ENCODE results near the gene SH3BGR.
"Not testable (repeated sequence)": the region's sequence is repeated elsewhere in the genome, so short reads cannot be mapped to it uniquely, and the experiment has no call there.

Gene SH3BGR

DNA sequence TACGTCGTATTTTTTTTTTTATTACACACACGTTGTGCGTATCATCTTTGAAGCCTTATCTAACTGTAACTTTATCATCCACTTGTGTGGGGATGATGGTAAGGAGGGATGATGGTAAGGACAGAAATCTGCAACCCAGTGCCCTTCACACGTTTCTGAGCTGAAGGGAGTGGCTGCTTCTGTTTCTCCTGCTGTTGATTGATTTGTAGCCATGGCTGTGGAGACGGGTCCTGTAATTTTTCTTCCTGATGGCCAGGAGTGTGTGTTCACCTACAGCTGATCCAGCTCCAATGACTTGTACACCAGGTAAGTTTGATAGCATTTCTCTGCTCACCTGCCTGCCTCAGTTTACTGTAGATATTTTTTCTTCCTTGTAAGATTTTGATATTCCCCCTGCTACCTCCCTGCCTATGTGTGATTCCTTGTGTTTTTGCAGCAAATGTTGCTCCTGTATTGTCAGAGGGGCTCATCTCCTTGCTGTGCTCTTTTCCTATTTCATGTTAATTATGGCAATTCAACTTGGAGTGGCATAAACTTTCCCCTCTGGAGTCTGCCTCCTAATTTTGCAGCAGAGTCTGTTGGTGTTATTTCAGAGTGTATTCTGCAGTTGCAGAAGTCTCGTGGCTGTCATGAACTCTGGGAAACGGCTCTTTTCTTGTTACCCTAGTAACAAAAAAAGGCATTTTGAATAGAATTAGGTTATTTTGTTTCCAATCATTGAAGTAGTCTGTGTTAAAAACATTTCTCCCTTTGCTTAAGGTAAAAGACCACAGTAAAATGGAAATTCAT, 64.1 kb downstream of the SH3BGR start:
- DNase-seq (ENCODE audit: low spot score): no peak

DNA sequence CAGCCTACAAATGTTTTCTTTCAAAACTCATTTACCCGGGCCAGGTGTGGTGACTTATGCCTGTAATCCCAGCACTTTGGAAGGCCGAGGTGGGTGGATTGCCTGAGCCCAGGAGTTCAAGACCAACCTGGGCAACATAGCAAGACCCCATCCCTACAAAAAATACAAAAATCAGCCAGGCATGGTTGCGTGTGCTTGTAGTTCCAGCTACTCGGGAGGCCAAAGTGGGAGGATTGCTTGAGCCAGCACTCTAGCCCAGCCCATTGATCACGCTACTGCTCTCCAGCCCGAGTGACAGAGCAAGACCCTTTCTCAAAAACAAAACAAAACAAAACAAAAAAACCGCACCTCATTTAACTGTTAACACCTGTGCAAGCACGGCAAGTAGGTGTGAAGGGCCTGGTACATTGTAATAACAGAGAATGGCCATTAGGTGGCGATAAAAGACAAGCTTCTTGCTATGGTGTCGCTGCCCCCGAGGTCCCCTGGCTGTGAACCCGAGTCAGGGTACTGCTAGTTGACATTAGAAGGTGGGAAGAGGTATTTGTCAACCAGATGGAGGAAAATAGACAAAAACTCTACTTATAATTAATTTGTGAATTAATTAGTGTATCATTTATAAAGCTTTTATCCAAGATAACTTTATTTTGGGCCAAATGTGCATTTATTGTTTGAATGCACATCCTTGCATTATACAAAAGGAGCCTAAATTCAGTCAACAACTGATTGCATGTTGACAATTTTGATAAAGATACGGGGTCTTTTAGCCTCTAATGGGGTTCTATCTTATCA, 66.5 kb downstream of the SH3BGR start:
- peak; percentile 63 for DNase-seq (ENCODE audit: low spot score)

DNA sequence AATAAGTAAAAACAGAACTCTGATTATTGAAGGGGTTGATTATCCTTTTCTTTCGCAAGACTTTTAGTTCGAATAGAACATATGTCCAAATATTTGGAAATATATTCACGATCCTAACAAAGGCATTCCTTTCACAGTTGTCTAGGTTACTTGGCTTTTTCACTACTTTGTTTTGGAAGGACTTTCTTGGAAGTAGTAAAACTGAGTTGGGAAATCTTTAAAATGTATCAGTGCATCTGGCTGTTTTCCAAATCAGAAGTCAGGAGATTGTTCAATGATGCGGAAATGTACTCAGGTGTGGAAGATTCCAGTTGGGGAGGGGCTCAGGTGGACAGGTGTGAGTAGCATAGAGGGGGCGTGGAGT, 67.1 kb downstream of the SH3BGR start:
- DNase-seq (ENCODE audit: low spot score): no peak

DNA sequence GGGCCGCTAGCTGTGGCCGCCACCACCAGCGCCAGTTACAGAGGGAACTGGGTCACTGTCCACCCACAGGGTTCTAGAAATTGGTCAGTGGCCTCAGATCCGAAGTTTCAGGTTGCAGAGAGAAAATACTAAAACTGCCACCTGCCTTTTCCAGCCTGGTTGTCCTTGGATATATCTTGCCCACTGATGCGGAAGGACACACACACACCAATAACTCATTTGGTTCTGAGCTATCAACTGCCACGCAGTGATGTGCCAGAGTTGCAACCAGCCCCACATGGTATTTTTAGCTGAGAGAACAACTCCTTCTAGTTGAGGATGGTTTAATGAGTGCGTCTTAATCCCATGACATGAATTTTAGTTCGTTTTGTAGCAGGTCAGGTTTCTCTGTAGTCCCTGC, 68.1 kb downstream of the SH3BGR start:
- DNase-seq (ENCODE audit: low spot score): no peak

DNA sequence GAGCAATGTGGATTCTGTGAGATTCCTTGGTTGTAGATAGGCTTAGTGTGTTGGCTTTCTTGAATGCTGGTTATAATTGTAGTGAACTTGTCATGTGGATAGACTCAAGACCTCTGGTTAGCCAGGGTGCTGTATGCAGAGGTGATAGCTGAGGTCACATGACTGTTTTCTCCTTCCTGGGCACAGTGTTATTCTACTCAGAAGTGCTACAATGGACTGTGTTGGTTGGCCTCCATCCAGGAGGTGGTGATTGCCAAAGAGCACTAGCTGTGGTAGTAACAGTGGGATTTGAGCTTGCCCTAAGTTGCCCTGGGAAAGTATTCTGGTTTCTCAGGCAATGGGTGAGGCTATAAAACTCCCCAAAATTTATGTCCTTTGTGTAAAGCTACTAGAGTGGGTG, 71.6 kb downstream of the SH3BGR start:
- no peak for DNase-seq (ENCODE audit: low spot score)

DNA sequence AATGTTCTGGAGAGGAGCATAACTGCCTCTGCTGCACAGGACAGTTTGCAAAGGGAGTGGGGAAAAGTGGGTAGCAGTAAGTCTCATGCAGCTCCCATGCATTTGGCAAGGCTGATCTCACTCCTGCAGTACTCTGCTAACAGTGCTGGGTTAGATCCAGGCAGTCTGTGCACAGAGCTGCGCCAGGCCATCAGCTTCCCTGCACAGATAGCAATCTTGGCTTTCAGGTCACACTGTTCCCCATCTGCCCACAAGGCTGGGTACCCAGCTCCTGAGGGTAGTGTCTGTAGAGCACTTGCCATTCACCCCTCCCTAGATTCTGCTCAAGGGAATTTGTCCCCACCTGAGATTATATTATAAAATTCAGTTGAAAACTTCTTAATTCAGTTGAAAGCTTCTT, 72.1 kb downstream of the SH3BGR start:
- no peak for DNase-seq (ENCODE audit: low spot score)

- no peak for DNase-seq (ENCODE audit: low spot score)
These were observed 73.4 kb downstream of the SH3BGR start for GRCh38 chr21:39525129-39525528.

GRCh38 chr21:39525601-39526000, 73.8 kb downstream of the SH3BGR start:
- no peak for DNase-seq (ENCODE audit: low spot score)

GRCh38 chr21:39527067-39527595, 75.4 kb downstream of the SH3BGR start:
- no peak for DNase-seq (ENCODE audit: low spot score)

DNA sequence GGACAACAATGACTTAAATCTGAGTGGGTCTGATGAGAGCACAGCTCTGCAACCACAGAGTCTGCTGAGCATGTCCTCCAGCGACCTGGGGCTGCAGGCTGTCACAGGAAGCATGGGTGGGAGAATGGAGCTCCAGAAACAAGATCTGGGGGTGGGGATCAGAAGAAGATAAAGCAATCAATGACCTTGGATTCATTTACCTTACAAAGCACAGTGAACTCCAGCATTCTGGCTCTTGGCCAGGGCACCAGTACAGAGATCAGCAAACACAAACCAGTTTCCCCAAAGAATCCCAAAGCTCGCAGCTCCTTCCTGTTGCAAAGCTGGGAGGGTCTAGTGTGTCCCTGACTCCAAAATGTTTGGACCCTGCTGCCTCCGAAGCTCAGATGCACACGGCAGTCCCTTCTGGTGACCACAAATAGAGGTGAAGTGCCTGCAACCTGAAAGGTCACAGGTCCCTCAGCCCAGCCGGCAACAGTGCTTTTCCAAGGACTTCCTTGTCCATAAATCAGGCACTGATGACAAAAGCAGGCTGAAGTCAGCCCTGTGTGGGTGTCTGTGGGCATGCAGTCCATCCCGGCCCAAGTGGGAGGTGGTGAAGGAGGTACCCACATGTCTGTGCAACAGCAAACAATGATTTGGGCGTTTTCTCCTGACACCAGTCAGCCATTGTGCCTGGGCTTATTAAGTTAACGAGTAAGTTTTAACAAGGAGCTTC, 76.1 kb downstream of the SH3BGR start:
- no peak for DNase-seq (ENCODE audit: low spot score)

GRCh38 chr21:39529026-39529425, 77.3 kb downstream of the SH3BGR start:
- no peak for DNase-seq (ENCODE audit: low spot score)

DNA sequence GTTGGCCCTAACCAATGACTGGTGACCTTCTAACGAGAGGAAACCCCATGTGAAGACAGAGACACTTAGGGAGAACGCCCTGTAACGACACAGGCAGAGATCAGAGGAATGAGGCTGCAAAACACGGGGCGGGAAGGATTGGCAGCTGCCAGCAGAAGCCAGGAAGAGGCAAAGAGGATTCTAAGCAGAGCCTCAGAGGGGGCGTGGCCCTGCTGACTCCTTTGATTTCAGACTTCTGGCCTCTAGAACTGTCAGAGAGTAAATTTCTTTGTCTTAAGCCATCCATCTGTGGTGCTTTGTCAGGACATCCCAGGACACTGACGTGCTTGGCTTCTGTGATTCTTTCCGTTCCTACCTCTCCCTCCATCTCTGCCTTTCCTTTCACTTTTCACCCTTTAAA, 79.3 kb downstream of the SH3BGR start:
- no peak for DNase-seq (ENCODE audit: low spot score)

- no peak for DNase-seq (ENCODE audit: low spot score)
These were observed 80.1 kb downstream of the SH3BGR start for GRCh38 chr21:39531840-39532239.

DNA sequence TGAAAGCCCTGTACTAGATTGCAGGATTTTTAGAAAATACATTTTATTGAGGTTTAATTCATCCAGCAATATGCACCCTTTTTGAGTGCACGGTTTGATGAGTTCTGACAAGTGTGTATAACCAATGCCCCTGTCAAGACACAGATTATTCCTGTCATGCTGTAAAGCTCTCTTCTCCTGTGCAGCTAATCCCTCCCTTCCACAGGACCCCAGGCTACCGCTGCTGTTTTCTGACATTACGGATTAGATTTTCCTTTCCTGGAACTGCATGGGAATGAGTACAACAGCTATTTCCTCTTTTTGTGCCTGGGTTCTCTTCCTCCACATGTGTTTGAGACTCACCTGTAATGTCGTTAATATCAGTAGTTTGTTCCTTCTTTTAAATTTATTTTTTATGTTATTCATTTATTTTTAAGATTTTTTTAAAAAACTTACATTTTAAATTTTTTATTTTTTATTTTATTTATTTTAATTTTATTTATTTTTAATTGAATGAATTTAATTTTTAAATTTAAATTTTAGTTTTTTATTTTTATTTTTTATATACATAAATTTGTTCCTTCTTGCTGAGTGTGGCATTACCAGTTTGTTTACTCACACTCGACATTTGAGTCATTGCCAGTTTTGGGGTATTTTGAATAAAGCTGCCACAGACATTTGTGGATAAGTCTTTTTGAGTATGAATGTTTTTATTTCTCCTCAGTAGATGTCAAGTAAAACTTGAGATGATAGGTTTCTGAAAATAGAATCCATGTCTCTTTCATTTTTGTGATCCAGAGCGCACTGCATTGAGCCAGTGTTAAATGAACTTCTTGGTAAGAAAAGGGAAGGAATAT, 82.0 kb downstream of the SH3BGR start:
- no peak for DNase-seq (ENCODE audit: low spot score)

- DNase-seq (ENCODE audit: low spot score): no peak
These were observed 84.1 kb downstream of the SH3BGR start for GRCh38 chr21:39535646-39536437.

- no peak for DNase-seq (ENCODE audit: low spot score)
These were observed 85.1 kb downstream of the SH3BGR start for GRCh38 chr21:39536835-39537234.

- no peak for DNase-seq (ENCODE audit: low spot score)
These were observed 85.8 kb downstream of the SH3BGR start for GRCh38 chr21:39537571-39537970.

DNA sequence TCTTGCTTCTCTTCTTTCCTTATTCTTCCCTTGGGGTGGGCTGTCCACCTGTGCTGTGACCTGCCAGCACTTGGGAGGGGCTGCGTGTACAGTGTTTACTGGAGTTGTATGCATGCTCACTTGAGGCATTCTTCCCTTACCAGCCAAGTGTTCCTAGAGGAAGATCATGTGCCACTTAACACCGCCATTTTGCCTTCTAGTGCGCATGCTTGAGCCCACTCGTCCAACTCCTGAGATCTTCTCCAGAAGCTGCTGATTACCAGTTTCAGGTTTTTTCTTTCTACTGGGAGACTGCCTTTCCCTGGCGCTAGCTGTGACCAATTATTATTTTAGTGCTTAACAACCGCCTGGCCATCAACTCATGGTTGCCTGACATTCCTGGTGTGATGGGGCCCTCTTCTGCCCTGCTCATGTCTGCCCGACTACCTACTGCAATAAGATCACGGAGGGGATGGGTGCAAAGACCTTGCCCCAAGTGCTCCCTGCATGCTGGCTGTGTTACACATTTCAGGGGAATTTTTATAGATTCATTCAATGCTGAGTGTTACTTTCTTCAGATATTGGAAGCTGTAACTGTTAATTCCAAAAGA, 86.8 kb downstream of the SH3BGR start:
- DNase-seq (ENCODE audit: low spot score): no peak

- not testable (repeated sequence) for DNase-seq (ENCODE audit: low spot score)
These were observed 88.6 kb downstream of the SH3BGR start for GRCh38 chr21:39540367-39540766.

GRCh38 chr21:39542736-39543135, 91.0 kb downstream of the SH3BGR start:
- DNase-seq (ENCODE audit: low spot score): no peak

DNA sequence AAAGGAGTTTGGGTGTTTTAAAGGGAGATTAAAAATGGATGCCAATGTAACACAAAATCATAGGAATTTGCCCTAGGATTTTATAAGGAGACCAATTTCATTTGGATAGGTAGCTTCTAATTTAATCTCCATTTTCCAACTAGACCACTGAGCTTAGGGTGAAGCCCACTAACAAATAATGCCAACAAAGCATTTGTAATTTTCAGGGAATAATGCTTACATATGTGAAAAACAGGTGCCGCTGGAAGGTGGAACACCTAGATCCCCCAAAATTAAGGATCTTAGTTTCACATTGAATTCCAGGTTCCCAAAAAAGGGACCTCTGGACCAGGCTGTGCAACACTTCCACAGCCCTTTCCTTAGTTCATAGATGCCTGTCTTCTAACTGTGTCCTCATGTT, 94.8 kb downstream of the SH3BGR start:
- no peak for DNase-seq (ENCODE audit: low spot score)
